Measurements from ENCODE around the gene NFKBIB. TPM values are rescaled to one million over a fixed set of nuclear protein-coding genes. Genes with fewer than 3 reads are reported as not detected.
A peak's percentile ranks its signal among the peaks of the same experiment; 100 is the strongest.
"Not testable (repeated sequence)": the region's sequence is repeated elsewhere in the genome, so short reads cannot be mapped to it uniquely, and the experiment has no call there.

The NFKBIB gene
- total RNA-seq, 2 donors from 2014 or later, result 32.1 to 38.8 TPM

DNA sequence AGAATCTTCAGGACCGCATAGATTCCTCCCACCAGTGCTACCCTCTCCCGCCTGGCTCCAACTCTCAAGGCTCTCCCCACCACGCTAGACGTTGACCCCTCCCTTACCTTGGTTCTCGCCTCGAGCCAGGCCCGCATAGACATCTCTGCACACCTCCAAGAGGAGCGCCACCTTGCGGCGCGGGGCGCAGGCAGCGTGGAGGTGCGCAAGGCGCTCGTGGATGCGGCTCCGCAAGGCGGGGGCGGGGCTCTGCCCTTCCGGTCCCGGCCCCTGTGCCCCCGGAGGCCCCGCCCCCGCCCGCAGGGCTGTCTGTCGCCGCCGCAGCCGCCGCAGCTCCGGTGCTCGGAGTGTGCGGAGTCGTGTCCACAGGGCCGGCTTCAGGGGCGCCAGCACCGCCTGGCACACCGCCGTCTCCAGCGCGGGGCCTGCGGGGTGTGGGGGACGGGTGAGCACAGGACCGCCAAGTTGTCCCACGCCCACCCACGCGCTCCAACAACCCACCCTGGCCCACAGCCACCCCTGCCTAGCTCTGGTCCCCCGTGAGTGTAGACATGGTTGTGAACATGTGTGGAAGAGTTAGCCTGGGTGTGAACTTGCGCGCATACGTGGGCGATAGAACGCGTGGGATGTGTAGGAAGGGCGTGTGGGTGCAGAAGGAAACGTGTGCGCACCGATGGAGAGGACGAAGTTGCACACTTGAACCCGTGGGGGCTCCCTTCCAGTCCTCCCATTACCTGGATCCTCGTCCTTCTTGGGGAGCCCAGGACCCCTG lies 29.7 kb upstream of the NFKBIB start:
- intact Hi-C loops (cut with DNase I, micrococcal nuclease), result no loop called here
- peak; percentile 86 to 92 for DNase-seq
- peak; percentile 91 for ATAC-seq

DNA sequence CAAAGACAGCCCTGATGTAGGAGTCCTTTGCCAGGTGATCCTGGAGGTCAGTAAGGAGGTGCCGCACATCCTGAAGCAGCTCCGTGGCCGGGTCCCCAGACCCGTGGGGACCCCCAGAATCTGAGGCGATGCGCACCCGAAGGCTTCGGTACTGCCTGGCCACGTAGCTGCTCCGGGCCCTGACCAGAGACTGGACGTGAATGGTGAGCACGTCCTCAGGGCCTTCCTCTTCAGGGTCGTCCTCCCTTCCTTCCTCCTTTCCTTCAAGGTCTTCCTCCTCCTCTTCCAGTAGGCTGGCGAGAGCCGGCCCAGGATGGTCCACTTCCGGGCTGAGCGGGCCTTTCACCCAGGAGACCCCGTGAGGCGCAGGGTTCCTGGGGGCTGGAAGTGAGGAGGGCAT lies 29.2 kb upstream of the NFKBIB start:
- intact Hi-C loops (cut with DNase I, micrococcal nuclease), result no loop called here
- ATAC-seq (no peak), DNase-seq (no peak)

DNA sequence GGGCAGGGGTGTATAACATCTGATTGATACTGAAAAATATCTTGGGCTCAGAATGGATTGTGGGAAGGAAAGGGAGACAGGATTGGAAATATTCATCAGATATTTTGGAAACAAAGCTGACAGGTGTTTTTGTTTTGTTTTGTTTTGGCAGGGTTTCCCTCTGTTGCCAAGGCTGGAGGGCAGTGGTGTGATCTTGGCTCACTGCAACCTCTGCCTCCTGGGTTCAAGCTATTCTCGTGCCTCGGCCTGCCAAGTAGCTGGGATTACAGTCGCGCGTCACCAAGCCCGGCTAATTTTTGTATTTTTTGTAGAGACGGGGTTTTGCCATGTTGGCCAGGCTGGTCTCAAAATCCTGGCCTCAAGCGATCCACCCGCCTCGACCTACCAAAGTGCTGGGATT lies 26.4 kb upstream of the NFKBIB start:
- DNase-seq; ATAC-seq; intact Hi-C loops (cut with DNase I, micrococcal nuclease): not testable (repeated sequence)

DNA sequence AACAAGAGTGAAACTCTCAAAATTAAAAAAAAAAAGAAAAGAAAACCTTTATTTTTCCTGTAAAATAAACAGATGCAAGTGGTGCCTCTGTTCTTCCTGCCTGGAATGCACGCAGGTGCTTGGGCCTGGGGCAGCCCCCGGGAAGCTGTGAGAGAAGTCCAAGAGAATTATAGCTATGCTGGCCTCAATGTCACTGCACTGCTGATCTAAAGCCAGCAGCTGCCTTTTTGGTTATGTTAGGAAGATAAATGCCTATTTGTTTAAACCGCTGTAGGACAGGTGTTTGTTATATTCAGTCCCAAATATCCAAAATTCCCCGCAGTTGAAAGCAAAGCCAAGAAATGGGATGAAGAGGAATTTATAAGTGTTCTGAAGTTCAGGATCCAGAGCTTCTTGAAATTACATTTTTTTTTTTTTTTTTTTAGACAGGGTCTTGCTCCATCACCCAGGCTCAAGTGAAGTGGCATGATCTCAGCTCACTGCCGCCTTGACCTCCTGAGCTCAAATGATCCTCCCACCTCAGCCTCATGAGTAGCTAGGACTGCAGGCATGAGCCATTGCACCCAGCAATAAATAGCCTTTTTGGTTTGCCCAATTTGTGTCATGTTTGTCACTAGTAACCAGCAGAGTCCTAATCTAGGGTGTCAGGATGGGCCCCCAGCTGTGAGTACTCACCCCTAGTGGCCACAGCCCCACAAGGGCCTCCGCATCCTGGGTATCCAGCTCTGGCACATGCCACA lies 23.9 kb upstream of the NFKBIB start:
- intact Hi-C loops (cut with DNase I, micrococcal nuclease), result no loop called here
- ATAC-seq, result no peak
- no peak for DNase-seq

DNA sequence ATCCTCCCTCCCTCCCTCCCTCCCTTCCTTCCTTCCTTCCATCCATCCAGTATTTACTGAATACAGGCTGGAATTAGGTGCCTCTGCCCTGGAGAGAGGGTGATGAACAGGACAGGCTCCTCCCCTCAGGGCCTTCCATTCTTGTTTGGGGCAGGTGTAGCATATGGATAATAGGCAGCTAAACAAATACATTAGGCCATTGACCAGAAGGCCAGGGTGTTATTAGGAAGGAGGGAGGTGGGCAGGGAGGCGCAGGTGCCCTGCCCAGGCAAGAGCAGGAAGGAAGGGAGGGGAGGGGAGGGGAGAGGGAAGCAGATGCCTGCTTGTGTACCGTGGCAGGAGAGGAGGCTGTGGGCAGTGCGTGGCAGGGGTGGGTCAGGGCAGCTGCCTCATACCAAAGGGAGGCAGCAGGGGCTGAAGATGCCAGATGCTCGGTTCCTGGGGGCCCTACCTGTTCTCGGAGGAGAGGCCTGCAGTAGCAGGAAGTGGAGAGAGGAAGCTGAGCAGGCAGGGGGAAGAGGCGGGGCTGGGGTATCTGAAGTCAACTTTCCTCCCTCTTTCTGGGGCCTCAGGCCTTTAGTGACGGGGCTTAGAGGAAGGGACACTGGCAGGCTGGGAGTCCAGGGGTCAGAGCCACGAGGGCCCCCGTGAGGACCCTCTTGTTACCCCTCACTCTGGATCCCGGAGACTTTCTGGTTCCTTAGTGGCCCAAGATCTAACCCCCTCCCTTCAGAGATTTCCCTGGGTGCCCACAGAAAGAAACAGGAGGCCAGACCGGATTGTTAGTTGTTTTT lies 21.8 kb upstream of the NFKBIB start, which contains the start of gene RINL:
Gene RINL (minus strand): TSS at position 495 of the 794 bp plus-strand sequence. CDS start 1,533 bp downstream, outside the sequence.
- intact Hi-C loops (cut with DNase I, micrococcal nuclease), result no loop called here
- ATAC-seq, result peak; percentile 83
- DNase-seq, result peak; percentile 70 to 75

DNA sequence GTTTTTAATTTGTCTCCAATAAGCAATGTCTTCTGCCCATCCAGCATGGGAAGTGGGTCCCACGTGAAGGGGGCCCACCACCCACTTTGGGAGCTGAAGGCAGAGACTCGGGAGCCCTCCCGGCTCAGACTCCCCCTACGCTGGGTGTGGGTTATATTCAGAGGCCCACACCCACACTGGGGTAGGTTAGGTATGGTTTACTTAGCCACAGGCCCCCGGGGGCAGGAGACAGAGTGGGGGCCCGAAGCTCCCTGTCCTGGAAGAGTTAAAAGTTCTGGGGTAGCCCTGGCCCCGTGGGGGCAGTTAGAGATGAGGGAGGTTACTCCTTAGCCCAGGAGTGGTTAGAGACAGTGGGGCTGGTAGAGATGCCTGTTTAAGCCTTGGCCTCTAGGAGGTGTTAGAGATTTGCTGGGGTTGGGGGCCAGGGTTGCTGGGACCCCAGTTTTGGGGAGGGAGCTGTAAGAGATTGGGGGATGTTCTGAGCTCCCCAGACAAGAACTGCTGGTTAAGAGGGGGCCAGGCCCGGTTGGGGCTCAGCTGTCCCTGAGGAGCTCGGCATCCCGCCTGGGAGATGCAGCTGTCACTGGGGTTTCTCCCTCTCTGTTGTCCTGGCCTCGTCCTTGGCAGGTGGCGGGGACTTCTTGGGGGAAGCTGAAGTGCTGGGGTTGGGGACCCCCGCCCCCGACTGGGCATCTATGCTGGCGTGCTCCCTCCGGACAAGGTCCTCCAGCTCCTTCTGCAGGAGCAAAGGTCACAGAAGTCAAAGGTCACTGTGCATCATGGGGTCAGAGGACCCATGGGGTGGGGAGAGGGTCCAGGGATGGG lies 21.0 kb upstream of the NFKBIB start:
- ATAC-seq, result no peak
- intact Hi-C loops (cut with DNase I, micrococcal nuclease), result no loop called here
- DNase-seq, result no peak

DNA sequence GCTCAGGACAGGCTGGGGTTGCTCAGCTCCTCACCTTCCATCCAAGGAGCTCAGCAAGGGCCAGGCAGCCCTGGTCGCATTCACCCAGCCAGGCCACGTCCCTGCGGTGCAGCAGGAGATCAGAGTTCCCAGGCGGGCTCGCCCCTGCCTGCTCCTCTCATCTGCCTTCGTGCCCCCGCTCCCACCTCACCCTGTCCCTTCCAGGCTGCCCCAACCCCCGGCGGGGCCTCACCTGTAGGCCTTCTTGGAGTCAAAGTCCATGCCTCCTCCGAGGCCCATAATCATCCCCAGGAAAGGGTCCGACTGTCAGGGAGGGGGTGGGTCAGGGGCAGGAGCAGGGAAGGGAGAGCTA lies 20.4 kb upstream of the NFKBIB start:
- ATAC-seq (no peak), DNase-seq (no peak)
- intact Hi-C loops (cut with DNase I, micrococcal nuclease), result no loop called here

DNA sequence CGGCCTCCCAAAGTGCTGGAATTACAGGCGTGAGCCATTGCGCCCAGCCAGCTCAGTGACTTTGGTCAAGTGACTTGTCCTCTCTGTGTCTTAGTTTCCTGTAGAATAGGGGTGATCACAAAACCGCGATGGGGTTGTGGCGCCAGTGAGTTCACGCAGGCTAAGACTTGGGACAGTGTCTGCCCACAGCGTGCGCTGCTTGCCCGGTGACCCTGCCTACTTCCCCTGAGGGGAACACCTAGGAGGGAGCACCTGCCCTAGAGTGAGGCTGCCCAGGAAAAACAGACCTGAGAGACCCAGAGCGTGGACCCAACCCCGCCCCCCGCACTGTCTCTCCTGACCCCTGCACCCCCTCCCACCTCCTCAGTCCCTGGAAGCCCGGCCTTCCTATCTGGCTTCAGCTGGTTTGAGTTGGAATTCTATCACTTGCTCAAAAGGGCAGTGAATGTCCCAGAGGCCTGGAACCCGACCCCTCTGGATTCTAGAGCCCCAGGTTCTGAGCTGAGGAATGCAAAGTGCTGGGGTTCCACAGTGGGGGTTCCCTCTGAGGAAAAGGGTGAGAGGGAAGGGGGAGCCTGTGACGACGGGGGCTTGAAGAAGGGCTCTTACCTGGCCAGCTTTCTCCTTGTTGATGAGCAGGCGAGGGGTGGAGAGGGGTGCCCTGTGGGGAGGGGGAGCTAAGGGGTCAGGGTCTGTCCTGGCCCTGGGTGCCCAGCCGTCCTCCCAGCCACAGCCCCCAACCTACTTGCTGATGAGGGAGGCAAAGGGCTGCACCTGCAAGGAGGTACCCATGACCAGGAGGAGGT lies 19.5 kb upstream of the NFKBIB start:
- ATAC-seq (no peak), DNase-seq (no peak)
- intact Hi-C loops (cut with DNase I, micrococcal nuclease), result no loop called here

DNA sequence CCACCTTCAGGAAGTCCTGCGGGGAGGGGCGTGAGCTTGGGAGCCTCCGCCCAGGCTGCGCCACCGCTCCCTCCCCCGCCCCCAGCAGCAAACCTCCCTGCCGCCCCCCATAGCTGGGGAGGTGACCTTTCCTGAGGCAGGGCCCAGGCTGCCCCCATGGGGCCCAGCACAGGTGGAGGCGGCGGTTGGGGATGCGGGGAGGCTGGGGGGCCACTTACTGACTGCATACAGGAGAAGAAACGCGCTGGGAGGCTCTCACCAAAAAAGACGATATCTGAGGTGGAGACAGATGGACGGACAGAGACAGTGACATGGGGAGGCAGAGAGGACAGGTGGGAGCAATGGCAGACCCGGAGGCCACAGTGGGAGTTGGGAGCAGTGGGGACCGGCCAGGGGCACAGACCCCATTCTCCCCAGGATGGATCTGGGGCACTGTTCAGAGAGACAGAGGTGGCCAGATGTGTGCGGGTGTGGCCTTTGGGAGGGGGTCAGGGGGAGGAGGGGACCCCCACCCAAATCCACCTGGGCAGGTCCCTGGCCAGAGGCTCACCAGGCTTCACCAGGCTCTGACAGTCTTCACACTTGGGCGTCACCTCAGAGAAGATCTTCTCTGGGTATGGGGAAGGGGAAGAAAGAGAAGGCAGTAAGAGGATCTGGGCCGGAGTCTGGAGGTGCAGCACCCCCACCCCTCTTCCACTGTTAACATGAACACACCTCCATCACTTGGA lies 18.7 kb upstream of the NFKBIB start:
- intact Hi-C loops (cut with DNase I, micrococcal nuclease), result no loop called here

DNA sequence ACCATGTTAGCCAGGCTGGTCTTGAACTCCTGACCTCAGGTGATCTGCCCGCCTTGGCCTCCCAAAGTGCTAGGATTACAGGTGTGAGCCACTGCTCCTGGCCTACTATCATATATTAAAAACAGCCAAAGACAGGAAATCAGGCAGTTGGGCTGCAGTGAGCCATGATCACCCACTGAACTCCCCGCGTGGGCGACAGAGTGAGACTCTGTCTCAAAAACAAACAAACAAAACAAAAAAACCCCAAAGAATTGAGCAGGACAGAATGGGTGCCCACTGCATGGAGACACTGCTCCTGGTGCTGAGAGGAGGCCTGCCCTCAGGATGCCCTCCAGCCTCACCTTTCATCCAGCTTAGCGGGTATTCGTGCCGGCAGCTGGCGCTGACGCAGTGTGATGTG lies 16.5 kb upstream of the NFKBIB start:
- no peak for DNase-seq
- intact Hi-C loops (cut with DNase I, micrococcal nuclease), result no loop called here
- no peak for ATAC-seq

More for the DNA sequence above, 18.7 kb upstream of the NFKBIB start:
- no peak for ATAC-seq
- DNase-seq, result no peak

DNA sequence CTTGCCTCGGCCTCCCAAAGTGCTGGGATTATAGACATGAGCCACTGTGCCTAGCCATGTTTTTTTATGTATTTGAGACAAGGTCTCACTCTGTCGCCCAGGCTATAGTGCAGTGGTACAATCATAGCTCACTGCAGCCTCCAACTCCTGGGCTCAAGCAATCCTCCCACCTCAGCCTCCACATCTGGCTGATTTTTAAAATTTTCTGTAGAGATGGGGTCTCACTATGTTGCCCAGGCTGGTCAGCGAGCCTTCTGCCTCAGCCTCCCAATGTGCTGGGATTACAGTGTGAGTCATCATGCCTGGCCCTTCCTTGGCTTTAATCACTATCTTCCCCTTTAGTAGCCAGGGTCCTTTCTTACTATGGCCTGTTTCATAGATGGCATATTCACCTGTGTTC lies 15.1 kb upstream of the NFKBIB start:
- ATAC-seq; intact Hi-C loops (cut with DNase I, micrococcal nuclease); DNase-seq: not testable (repeated sequence)

DNA sequence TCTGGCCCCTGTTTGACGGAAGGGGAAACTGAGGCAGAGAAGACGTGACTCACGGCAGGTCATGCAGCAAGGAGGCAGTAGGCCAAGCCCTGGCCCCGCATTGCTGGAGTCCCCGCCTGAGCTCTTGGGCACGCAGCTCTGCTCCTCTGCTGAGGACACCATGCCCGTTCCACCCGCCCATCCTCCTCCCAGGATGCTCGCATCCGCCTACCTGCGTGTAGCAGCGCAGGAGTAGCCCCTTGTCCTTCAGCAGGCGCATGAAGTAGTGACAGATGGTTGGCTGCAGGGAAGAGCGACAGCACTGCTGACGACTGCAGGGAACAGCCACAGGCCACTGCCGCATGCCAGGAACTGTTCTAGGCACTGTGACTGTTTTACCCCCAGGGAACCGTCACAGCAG lies 10.9 kb upstream of the NFKBIB start:
- ATAC-seq (no peak), DNase-seq (no peak)
- intact Hi-C loops (cut with DNase I, micrococcal nuclease), result no loop called here

DNA sequence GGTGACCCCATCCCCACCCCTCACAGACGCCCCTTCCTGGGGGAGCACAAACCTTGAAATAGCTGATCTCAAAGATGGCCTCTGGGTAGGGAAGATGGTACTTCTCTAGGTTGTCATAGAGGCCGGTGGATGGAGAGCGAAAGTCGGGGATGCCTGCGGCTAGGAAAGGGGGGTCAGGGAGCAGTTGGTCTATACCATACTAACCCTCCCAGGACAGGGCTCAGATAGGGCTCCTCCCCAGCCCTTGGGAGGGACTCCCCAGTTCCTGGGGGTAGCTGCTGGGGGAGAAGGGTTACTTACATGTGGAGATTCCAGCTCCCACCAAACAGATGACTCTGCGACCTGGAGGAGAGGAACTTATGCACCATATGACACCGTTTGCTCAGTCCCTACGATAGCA lies 10.0 kb upstream of the NFKBIB start:
- ATAC-seq (no peak), DNase-seq (no peak)
- intact Hi-C loops (cut with DNase I, micrococcal nuclease), result no loop called here

DNA sequence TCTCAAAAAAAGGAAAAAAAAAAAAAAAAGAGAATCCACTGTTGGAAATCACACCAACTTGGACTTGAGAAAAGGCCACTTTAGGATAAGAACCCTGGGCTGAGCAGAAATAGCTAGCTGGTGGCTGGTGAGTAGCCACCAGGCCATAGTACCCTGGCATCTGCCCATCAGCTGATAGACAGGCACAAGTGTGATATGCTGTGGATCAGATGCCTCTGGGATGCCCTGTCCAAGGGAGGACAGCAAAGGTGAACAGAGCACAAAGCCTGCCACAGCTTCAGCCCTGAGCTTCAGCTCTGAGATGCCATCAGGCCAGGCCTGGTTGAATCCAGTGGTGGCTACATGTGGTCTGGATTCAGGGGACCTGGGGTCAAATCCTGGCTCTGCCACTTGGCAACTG lies 9.1 kb upstream of the NFKBIB start:
- ATAC-seq, result no peak
- intact Hi-C loops (cut with DNase I, micrococcal nuclease), result no loop called here
- no peak for DNase-seq

DNA sequence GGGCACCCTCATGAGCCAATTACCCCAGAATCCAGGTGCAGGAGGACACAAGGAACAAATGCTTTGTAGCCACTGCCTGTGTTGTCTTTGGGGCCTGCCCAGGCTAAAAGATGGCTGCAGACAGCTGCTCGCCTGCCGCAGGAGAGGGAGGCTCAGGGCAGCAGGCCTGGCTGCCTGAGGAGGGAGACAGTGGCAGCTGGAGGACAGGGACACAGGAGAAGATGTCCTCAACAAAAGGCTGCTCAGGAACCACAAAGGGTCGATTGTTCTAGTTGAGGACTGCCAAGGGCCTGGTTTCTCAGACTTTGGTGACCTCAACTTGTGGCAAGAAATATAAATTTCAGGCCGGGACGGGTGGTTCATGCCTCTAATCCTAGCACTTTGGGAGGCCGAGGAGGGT lies 8.0 kb upstream of the NFKBIB start:
- ATAC-seq, result no peak
- intact Hi-C loops (cut with DNase I, micrococcal nuclease), result no loop called here

DNA sequence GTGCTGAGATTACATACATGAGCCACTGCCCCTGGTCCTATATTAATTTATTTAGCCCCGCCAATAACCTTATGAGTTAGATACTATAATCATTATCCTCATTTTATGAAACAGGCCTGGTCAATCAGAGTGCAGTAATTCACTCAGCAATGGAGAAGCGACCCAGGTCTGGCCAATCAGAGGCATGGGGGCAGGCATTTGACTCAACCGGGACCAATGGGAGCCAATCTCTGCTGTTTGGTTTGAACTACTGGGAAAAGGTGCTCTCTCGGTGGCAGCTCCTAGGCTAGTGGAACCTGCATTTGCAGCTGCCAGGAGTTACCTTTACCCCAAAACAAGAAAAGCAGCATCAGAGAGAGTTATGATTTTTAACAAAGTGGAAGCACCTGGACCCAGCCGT lies 6.9 kb upstream of the NFKBIB start:
- ATAC-seq, result no peak
- DNase-seq, result no peak
- intact Hi-C loops (cut with DNase I, micrococcal nuclease), result no loop called here

More for the DNA sequence above, 8.0 kb upstream of the NFKBIB start:
- no peak for DNase-seq

DNA sequence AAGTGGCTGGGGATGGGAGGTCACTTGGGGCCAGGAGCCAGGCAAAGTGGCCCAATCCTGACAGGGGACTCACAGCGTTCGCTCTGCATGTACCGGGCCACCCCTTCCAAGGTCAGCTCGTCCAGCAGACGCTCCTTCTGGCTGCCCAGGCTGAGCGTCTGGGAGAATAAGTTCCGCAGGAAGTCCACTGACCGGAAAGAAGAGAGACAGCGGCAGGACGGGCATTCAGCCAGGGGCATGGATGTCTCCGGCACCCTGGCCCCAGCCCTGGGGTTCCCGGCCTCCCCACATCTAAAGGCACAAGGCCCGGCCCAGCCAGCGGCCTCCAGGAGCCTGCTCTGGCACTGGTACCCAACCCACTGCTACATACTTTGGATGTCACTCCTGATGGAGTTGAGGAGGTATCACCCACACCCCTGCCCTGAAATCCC lies 6.4 kb upstream of the NFKBIB start:
- intact Hi-C loops (cut with DNase I, micrococcal nuclease), result no loop called here
- DNase-seq (no peak), ATAC-seq (no peak)

All from left colon (tissue), 2 donors.